ENCODE results near the gene ACVR2A.

The ACVR2A gene

DNA sequence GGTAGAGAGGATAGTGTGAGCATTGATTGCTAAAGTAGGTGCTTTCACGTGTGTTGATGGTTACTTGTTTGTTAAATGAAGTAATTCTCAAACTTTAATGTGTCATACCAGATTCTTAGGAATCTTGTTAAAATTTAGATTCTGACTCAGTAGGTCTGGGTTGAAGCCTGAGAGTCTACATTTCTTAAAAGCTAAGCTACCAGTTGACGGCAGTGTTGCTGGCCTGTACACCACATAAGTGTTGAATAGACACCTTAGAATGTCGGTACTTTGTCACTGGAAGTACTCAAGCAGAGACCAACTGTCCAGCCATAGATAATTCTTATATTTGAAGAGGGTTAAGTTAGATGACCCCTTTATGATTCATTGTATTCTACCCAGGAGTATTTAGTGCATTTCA, 79.8 kb downstream of the ACVR2A start:
- TF ChIP-seq, protein P1, sequence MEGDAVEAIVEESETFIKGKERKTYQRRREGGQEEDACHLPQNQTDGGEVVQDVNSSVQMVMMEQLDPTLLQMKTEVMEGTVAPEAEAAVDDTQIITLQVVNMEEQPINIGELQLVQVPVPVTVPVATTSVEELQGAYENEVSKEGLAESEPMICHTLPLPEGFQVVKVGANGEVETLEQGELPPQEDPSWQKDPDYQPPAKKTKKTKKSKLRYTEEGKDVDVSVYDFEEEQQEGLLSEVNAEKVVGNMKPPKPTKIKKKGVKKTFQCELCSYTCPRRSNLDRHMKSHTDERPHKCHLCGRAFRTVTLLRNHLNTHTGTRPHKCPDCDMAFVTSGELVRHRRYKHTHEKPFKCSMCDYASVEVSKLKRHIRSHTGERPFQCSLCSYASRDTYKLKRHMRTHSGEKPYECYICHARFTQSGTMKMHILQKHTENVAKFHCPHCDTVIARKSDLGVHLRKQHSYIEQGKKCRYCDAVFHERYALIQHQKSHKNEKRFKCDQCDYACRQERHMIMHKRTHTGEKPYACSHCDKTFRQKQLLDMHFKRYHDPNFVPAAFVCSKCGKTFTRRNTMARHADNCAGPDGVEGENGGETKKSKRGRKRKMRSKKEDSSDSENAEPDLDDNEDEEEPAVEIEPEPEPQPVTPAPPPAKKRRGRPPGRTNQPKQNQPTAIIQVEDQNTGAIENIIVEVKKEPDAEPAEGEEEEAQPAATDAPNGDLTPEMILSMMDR (IDR thresholded peaks at IDR 0.05; ENCODE audit: control extremely low read depth, extremely low read depth, low read depth, missing control alignments) = no peak
- ChIA-PET POLR2A (no interaction called here), CTCF (no interaction called here)

DNA sequence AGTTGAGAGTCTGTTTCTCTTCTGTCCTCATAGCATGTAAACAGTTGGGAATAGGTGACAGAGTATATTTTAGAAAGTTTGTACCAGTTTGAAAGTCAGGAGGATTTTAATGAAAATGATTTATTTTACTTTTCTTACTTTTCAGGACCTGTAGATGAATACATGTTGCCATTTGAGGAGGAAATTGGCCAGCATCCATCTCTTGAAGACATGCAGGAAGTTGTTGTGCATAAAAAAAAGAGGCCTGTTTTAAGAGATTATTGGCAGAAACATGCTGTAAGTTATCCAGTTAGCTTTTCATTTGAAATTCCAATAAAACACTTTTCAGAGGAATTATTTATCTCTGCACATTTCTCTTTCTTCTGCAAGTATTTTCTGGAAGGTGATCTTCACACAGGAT, 81.1 kb downstream of the ACVR2A start:
- DNase-seq (ENCODE audit: extremely low spot score) = no peak
- CTCF ChIA-PET = no interaction called here
- TF ChIP-seq, protein P1 (IDR thresholded peaks at IDR 0.05; ENCODE audit: control extremely low read depth, extremely low read depth, low read depth, missing control alignments) = no peak
- POLR2A ChIA-PET = no interaction called here

More for the DNA sequence above, 79.8 kb downstream of the ACVR2A start:
- no peak for DNase-seq (ENCODE audit: extremely low spot score)

DNA sequence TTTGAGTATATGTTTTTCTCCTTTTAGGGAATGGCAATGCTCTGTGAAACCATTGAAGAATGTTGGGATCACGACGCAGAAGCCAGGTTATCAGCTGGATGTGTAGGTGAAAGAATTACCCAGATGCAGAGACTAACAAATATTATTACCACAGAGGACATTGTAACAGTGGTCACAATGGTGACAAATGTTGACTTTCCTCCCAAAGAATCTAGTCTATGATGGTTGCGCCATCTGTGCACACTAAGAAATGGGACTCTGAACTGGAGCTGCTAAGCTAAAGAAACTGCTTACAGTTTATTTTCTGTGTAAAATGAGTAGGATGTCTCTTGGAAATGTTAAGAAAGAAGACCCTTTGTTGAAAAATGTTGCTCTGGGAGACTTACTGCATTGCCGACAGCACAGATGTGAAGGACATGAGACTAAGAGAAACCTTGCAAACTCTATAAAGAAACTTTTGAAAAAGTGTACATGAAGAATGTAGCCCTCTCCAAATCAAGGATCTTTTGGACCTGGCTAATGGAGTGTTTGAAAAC, 82.3 kb downstream of the ACVR2A start:
- TF ChIP-seq, protein P1 (IDR thresholded peaks at IDR 0.05; ENCODE audit: control extremely low read depth, extremely low read depth, low read depth, missing control alignments) = no peak
- ChIA-PET CTCF (no interaction called here), POLR2A (no interaction called here)
- DNase-seq (ENCODE audit: extremely low spot score) = no peak

DNA sequence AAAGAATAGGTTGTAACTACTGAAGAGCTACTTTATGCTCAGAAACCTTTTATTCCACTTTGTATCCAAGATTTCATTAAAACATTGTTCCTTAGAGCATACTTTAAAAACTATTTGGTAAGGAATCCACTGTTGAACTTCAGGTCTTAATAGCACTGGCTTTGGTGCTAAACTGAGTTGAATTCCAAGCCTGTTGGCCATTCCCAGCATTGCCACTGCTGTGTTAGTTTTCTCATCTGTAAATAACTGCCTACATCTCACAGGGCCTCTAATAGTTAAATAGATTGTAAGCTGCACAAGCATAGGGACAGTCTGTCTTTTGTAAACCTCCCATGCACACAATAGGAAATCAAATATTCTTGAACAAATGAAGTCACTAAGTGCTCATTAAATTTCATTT, 89.1 kb downstream of the ACVR2A start:
- TF ChIP-seq, protein P1 (IDR thresholded peaks at IDR 0.05; ENCODE audit: control extremely low read depth, extremely low read depth, low read depth, missing control alignments) = no peak
- POLR2A ChIA-PET = no interaction called here
- CTCF ChIA-PET = interaction anchor here (1.4 to 1.5 kb wide), 3 partner anchors 14 to 1056 kb away, joined by 3 to 5 read pairs (median 4); no protein-coding TSS in a partner anchor
- DNase-seq (ENCODE audit: extremely low spot score) = no peak

DNA sequence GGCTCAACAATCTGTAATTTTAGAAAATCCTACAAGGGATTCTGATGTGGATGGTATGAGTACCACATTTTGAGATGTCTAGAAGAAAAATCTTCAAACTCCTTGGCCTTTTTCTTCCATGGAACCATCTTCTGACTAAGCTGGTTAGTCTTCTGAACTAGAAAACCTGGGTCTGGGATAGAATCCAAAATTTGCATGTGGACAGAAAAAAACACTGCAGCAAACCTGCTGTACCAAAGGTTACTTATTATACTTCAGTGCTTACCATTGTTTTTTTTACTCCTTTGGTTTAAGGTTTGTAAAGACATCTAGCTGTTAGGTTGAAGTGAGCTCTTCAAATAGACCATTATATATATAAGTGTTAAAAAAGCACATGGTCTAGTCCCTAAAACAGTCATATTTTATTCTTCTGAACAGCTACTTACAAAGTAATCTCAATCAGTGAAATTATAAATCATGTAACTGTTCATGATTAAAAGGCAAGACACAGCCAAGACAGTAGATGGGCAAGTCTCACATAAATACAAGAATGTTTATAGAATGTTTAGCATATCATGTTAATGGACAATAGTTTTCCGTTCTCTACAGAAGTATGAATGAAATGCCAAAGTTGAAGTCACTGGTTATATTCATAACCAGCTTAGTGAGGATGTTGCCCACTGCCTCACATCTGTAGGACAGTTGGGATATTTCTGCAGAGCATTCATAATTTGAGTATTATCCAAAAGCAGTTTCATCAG, 90.2 kb downstream of the ACVR2A start:
- ChIA-PET CTCF (interaction anchor here (0.9 to 3.3 kb wide), 7 partner anchors 10 to 1055 kb away, joined by 3 to 27 read pairs (median 4); no protein-coding TSS in a partner anchor), POLR2A (interaction anchor here (0.6 kb wide), 1 partner anchor 125 kb away, joined by 17 read pairs; no protein-coding TSS in a partner anchor)
- TF ChIP-seq, protein P1 (IDR thresholded peaks at IDR 0.05; ENCODE audit: control extremely low read depth, extremely low read depth, low read depth, missing control alignments) = no peak
- DNase-seq (ENCODE audit: extremely low spot score) = no peak

DNA sequence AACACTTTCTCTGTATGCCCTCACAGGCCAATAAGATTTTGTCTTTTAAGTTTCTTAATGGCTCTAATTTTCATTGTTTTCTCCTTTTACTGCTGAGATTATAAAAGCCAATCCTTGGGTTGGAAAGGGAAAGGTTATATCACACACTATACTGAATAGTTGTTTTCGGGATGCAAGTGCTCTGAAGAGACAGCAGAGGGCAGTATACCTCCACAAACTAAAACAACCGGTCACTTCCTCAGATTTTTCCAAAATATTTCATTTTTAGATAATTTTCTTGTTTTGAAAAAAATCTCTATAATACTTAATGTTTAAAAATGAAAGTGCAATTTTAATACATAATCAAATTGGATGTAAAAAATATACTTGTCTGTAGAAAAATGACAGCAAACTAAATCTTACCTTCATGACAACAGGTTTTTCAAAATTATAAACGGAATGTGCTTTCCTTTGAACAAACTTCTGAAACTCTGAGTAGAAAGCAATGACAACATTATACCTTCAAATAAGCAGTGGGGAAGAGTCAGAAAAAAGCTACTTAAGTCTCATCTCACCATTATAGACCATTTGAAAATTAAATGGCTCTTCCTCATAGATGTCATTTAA, 93.0 kb downstream of the ACVR2A start:
- TF ChIP-seq, protein P1 (IDR thresholded peaks at IDR 0.05; ENCODE audit: control extremely low read depth, extremely low read depth, low read depth, missing control alignments) = peak; percentile 72
- POLR2A ChIA-PET = no interaction called here
- CTCF ChIA-PET = interaction anchor here (0.9 to 3.3 kb wide), 6 partner anchors 523 to 1053 kb away, joined by 3 to 27 read pairs (median 3); no protein-coding TSS in a partner anchor
- DNase-seq (ENCODE audit: extremely low spot score) = peak; percentile 5
